SK-N-SH treated with all-trans-retinoic acid at 6 μM for 48 hours (cell line): ENCODE measurements around the gene S100A14.

Experiments
- ARNTL ChIP-seq: fragments of 450-650 bp; formaldehyde crosslinking; IDR thresholded peaks from 2 replicates; pipeline ENCODE4 v1.5.0; 2020; ENCODE audit warnings: low read depth, mild to moderate bottlenecking, moderate library complexity, borderline replicate concordance
- CREB5 ChIP-seq: fragments of 250-450 bp; sonication (Bioruptor Pico); IDR thresholded peaks from 2 replicates; pipeline ENCODE4 v1.5.1; 2020; ENCODE audit warnings: low read depth, mild to moderate bottlenecking, moderate library complexity
- CSRNP3 ChIP-seq: fragments of 250-450 bp; sonication (Bioruptor Pico); IDR thresholded peaks from 2 replicates; pipeline ENCODE4 v1.5.1; 2021; ENCODE audit warnings: mild to moderate bottlenecking, moderate library complexity
- ESRRG ChIP-seq: fragments of 250-450 bp; sonication (Bioruptor Pico); IDR thresholded peaks from 2 replicates; pipeline ENCODE4 v1.6.1; 2021; ENCODE audit warnings: mild to moderate bottlenecking
- OSR1 ChIP-seq: fragments of 250-450 bp; sonication (Bioruptor Pico); IDR thresholded peaks from 2 replicates; pipeline ENCODE4 v1.8.0; 2022; ENCODE audit warnings: moderate library complexity, mild to moderate bottlenecking, inconsistent platforms
- POU6F1 ChIP-seq: fragments of 250-450 bp; sonication (Bioruptor Pico); IDR thresholded peaks from 2 replicates; pipeline ENCODE4 v1.8.0; 2021; ENCODE audit warnings: low read depth, mild to moderate bottlenecking, moderate library complexity, borderline replicate concordance
- TSHZ2 ChIP-seq: fragments of 250-450 bp; sonication (Bioruptor Pico); IDR thresholded peaks from 2 replicates; pipeline ENCODE4 v1.5.0; 2020; ENCODE audit warnings: mild to moderate bottlenecking, moderate library complexity
- ZFP3 ChIP-seq: fragments of 250-450 bp; sonication (Bioruptor Pico); IDR thresholded peaks from 2 replicates; pipeline ENCODE4 v1.5.0; 2020; ENCODE audit warnings: mild to moderate bottlenecking, moderate library complexity
- ZNF565 ChIP-seq: fragments of 450-650 bp; formaldehyde crosslinking; conservative IDR thresholded peaks from 2 replicates; pipeline ENCODE4 v1.5.0; 2020; ENCODE audit warnings: low read depth, mild to moderate bottlenecking, moderate library complexity
- ZNF8 ChIP-seq: fragments of 450-650 bp; formaldehyde crosslinking; IDR thresholded peaks from 2 replicates; pipeline ENCODE4 v1.5.0; 2020; ENCODE audit warnings: mild to moderate bottlenecking, moderate library complexity

- no peak for TF ChIP-seq ZNF565 (CRISPR knock-in tag)
- no peak for TF ChIP-seq ZFP3 (CRISPR knock-in tag)
- TF ChIP-seq CREB5 (CRISPR knock-in tag): no peak
- no peak for TF ChIP-seq ARNTL
- TF ChIP-seq CSRNP3 (CRISPR knock-in tag): no peak
- TF ChIP-seq POU6F1 (CRISPR knock-in tag): no peak
- no peak for TF ChIP-seq TSHZ2 (CRISPR knock-in tag)
- no peak for TF ChIP-seq ESRRG (CRISPR knock-in tag)
- TF ChIP-seq OSR1 (CRISPR knock-in tag): no peak
- no peak for TF ChIP-seq ZNF8 (CRISPR knock-in tag)
These were observed 33.2 kb upstream of the S100A14 start for GRCh38 chr1:153649137-153649862.
